DND-41 (cell line): ENCODE measurements around the gene CNTN5.

Experiments
- EZH2 ChIP-seq: IDR thresholded peaks from 3 replicates; pipeline ENCODE4 v1.6.1; 2012; ENCODE audit warnings: borderline replicate concordance, low read depth, mild to moderate bottlenecking, moderate library complexity, low read length, inconsistent platforms; ENCODE audit not compliant: severe bottlenecking
- TF ChIP-seq, protein P1 (sequence below): IDR thresholded peaks from 2 replicates; pipeline ENCODE4 v1.5.1; 2012; ENCODE audit warnings: borderline replicate concordance, low read length, moderate library complexity, mild to moderate bottlenecking; ENCODE audit not compliant: poor library complexity, severe bottlenecking; ENCODE audit errors: extremely low read depth

DNA sequence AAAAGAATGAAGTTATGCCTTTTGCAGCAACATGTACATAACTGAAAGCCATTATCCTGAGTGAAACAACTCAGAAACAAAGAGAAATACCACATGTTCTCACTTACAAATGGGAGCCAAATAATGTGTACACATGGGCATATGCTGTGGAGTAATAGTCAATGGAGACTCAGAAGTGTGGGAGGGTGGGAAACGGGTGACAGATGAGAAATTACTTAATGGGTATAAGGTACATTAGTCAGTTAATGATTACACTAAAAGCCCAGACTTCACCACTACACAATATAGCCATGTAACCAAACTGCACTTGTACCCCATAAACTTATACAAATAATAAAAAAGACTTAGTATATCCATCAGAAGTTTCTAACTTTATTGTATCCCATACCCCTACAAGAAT is 992.3 kb downstream of the CNTN5 start:
- TF ChIP-seq, protein P1, sequence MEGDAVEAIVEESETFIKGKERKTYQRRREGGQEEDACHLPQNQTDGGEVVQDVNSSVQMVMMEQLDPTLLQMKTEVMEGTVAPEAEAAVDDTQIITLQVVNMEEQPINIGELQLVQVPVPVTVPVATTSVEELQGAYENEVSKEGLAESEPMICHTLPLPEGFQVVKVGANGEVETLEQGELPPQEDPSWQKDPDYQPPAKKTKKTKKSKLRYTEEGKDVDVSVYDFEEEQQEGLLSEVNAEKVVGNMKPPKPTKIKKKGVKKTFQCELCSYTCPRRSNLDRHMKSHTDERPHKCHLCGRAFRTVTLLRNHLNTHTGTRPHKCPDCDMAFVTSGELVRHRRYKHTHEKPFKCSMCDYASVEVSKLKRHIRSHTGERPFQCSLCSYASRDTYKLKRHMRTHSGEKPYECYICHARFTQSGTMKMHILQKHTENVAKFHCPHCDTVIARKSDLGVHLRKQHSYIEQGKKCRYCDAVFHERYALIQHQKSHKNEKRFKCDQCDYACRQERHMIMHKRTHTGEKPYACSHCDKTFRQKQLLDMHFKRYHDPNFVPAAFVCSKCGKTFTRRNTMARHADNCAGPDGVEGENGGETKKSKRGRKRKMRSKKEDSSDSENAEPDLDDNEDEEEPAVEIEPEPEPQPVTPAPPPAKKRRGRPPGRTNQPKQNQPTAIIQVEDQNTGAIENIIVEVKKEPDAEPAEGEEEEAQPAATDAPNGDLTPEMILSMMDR, result no peak
- TF ChIP-seq EZH2, result no peak
